Activated CD4-positive, alpha-beta T cell treated with anti-CD3 and anti-CD28 coated beads for 4 hours (primary cell): ENCODE results near the gene ASB4.
"Not testable (repeated sequence)": the region's sequence is repeated elsewhere in the genome, so short reads cannot be mapped to it uniquely, and the experiment has no call there.

Experiments
- DNase-seq, 2 donors: peaks; one replicate each; pipeline ENCODE4 v3.0.0-alpha.2; 2020

ASB4 gene

GRCh38 chr7:95479992-95480624 is 5.6 kb upstream of the ASB4 start:
- DNase-seq = no peak

GRCh38 chr7:95481271-95482165 is 4.2 kb upstream of the ASB4 start:
- no peak for DNase-seq

DNA sequence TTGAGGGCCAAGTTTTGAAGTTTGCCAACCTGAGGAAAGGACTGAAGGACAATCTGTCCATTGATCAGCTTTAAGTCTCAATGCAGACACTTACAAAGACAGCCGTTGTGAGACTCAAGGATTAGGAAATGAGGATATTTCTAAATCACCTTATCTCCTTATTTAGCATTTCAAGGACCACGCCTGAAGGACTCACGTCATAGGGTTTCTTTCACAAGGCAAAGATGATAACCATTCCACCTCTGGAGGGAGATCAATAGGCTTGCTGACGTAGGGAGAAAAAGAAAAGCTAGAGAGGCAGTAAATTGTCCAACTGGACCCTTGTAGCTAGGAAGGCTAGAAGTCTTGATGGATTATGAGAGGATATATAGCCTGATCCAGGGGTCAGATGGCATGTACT is 3.3 kb upstream of the ASB4 start:
- no peak for DNase-seq

- no peak for DNase-seq
Measured at GRCh38 chr7:95490231-95490762, 4.6 kb downstream of the ASB4 start.

GRCh38 chr7:95491201-95491600 is 5.5 kb downstream of the ASB4 start:
- no peak for DNase-seq

DNA sequence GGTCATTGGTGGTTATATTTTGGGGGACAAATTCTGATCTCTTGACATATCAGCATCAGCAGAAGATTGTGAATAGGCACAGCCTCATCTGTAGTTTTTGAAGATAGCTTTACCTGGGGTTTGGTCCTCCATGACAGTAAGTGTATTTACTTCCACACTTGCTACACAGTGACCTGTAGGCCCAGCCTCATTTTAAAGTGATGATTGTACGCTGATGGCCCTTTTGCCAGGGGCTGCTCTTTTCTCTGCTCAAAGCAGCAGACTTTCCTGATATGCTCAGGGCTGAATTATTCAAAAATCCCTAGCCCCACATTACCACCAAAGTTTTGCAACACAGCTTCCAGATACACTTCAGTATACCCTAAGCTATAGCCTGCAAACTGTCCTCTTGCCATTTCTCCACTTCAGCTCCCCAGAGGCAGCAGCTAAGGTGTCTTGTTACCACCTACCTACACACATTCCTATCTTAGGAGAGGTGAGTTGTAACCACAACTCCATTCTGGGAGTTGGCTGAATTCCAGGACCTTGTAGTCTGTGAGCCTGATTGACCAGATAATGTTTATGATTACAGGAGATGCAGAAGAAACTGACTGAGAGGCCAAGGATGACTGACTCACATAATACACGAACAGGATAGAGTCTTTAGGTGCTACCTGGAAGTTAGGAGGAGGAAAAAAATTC is 6.0 kb downstream of the ASB4 start:
- no peak for DNase-seq

DNA sequence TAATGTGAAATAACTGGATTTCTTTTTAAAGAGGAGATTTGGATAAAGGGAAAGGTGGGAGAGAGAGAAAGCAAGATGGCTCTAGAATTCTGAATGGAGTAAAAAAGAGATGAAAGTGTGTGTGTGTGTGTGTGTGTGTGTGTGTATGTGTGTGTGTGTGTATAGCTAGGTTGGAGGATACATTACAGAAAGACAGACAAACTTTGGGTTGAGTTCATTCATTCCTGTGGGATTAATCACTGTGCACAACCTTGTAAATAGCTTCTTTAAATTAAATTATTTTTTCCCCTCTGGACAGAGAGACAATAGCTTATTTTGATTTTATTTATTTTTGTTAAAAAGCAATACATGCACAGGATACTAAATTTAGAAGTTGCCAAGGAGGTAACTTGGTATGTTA is 7.5 kb downstream of the ASB4 start:
- DNase-seq = no peak

GRCh38 chr7:95493844-95494243 is 8.1 kb downstream of the ASB4 start:
- DNase-seq = no peak

DNA sequence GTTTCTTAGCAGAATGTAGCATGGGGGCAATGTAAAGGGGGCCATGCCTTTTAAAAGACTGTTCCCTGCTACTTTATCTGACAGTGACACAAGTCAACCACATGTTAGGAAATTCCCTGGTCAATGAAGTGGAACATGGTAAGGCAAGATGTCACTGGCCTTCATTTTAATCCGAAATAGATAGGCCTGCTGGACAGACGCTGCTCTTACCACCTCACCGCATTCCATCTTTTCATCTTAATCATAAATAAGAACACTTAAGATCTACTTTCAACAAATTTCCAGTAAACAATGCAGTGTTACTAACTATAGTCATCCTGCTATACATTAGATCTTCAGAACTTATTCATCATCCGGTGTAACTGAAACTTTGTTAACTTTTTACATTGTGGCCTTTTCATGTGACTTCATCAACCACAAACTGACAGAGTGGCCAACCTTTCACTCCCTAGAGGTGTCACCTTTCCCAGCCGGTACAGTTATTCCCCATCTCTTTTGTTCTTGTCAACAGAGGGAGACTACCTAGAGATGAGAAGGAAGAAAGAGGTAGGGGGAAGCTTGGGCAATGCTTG is 15.6 kb downstream of the ASB4 start:
- no peak for DNase-seq

DNA sequence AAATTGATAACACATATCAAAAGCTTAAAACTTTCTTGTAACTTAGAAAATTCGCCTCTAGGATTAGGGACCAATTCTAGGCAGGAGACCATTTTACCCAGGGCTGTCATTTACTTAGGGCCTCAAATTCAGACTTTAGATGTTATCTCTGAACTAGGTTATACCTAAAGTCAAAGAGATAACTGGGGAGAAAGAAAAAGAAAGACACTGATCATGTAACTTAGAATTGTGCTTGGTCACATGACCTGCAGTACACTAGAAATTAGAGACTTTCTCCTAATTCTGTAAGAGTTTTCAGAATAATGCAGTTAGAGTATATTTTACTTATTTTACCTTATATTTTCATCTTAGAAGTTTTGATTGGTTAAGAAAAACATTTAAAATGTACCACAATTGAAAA is 16.7 kb downstream of the ASB4 start:
- no peak for DNase-seq

- DNase-seq = no peak
Measured at GRCh38 chr7:95503271-95504131, 17.8 kb downstream of the ASB4 start.

DNA sequence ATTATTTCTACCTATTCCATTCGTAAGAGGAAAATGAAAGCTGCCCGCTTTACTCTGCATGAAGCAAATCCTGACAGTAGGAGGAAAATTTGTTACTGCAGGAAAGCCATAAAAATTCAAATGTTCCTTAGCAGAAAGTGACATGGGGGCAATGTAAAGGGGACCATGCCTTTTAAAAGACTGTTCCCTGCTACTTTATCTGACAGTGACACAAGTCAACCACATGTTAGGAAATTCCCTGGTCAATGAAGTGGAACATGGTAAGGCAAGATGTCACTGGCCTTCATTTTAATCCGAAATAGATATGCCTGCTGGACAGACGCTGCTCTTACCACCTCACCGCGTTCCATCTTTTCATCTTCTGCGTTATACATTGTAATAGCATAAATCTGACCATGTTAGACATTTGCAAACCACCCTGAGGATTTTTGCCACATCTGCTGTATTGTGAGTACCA is 18.4 kb downstream of the ASB4 start:
- DNase-seq = not testable (repeated sequence)

GRCh38 chr7:95508780-95509179 is 23.0 kb downstream of the ASB4 start:
- no peak for DNase-seq

DNA sequence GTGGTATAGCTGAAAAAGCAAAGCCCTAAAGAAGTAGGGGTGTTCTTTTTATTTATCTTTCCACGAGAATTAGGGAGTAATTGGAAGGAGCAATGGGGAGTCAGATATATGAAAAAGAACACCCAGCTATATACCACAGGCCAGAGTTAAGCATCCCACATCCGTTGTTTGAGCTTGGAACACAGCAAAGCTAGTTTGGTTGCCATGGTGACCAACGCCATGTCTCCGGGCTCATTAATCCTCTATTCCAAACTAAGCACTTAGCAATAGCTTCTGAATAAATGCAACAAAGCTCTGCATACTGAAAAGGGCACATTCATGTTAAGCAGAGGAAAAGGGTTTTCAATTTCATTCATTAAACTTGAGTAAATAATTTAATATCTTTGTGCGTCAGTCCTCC is 23.5 kb downstream of the ASB4 start:
- DNase-seq = no peak

DNA sequence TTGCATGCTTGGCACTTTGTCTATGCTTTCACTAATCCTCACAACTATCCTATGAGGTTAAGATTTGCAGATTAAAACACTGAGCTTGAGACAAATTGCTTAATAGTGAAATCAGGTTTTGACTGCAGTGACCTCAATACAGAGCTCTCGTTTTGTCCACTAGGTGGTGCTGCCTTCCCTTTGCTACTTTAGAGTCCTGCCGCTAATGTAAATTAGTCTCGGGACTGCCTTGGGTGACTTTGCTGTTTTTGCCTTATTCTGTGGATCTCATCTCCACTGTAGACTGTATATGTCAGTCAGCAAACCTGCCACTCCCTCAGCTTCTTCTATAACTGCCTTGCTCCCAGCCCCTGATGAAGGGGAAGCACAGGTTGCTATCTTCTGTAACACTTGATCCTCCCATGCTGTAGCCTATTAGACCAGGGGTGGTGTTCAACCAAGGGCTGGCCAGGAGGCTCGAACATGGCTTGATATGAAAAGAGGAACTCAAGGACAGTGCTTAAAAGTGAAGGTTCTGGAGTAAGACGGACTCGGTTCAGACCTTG is 26.0 kb downstream of the ASB4 start:
- DNase-seq = peak; percentile 11 to 26

- DNase-seq = no peak
Measured at GRCh38 chr7:95517458-95517857, 31.7 kb downstream of the ASB4 start.

DNA sequence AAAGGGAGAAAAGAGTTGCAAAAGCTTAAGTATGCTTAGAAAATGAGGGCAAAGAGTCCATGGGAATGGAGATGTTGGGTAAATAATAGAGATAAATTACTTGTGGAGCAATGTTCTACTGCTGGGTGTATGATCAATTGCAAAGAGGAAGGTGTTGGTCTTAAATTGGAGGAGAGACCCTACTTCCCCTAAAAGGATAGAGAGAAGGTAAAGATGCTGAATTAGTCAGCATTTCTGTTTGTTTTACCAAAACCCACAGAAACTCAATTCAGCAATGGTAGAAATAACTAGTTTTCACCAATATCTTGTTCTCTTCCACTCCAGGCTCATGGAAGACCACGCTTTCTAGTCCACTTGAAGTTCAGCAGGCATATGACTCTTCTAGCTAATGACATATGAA is 32.1 kb downstream of the ASB4 start:
- DNase-seq = no peak

DNA sequence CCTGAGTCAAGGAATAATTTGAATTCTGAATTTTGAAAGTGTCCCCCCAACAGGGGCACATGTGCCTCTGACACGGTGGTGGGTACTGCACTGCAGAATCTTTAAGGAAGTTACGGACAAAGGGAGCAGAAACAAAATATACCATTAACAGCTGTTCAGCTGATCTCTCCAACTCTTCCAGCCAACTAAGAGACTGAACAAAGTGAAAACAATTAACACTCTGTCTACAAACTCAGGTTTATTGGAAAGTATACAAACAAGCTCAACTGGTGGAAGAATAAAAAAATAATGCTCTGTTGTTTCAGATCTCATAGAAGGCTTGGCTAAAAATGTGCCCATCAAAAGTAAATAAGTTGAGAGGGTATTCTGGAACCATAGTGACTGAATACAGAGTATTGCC is 34.4 kb downstream of the ASB4 start:
- no peak for DNase-seq

GRCh38 chr7:95525503-95525902 is 39.8 kb downstream of the ASB4 start:
- DNase-seq = no peak

DNA sequence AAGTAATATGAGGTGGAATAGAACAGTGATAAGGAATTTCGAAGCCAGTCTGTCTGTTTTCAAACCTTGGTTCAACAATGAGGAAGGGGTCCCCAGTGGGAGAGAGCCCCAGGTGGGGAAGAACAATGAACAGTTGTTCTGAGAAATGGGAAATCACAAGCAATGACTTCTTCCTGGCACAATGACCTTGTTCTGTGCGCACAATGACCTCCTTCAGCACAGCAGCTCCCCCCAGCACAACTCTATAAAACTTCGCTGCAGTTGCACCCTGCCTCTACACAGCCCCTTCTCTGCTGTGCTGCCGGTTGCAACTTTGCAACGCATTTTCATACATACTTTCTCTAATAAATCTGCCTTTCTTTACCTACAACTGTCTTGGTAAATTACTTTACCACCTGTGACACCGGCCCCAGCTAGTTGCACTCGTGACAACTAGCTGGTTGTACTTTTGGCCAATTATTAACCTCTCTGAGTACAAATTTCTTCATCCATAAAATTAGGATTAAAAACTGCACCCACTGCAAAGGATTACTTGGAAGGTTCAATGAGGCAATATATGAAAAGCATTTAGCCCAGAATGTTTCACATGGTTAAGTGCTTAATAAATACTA is 40.5 kb downstream of the ASB4 start:
- no peak for DNase-seq

DNA sequence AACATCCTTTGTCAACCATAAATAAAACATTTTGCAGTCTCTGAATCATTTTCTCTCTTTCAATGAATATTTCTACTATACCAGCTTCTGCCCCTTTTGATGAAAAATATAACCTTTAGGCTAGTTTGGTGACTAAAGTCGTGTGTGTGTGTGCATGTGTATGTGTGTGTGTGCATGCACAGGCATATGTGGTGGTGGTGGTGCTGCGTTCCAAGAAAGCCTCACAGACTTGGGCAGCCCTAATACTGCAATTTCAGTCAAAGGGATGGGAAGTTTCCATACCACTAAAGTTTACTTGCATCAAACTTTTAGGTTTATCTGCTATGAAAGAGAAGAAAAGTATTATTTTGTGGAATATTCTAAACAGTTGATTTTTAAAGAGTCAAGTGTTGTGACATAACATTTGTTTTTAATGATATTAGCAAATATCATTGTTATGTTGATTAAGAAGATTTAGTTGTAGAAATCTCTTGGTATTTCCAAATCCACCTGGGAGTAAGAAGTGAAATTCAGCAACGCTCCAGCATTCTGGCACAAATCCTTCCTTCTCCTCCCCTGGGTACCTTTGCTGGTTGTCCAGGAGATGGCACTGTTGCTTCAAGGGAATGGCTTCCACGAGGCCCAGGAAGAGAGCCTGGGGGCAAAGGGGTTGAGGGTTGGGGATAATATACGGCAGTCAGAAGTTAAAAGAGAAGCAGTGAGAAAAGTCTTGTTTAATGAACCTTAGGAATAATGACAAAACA is 41.5 kb downstream of the ASB4 start:
- no peak for DNase-seq
